ENCODE data around the gene ATAD3C. TPM values are rescaled to one million over a fixed set of nuclear protein-coding genes. Genes with fewer than 3 reads are reported as not detected.
"Not testable (repeated sequence)": the region's sequence is repeated elsewhere in the genome, so short reads cannot be mapped to it uniquely, and the experiment has no call there.

Gene ATAD3C
- polyA plus RNA-seq, 4 donors, result 2.6 to 3.7 (median 2.9) TPM

DNA sequence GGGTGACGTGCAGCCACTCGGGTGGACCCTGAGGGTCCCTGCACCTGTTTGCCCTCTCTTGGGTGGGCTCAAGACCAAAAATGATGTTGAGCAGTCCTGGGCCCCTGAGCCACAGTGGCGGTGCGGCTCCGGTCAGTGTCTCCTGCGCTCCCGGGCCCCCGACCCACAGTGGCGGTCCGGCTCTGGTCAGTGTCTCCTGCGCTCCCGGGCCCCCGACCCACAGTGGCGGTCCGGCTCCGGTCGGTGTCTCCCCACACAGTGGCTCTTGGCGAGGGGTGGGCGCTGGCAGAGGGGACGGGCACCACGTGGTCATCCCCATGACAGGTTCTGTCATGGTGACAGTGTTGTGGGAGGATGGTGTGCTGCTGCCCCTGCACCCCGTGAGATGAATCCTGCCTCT lies 44.8 kb downstream of the ATAD3C start:
- DNase-seq (ENCODE audit: low read depth in 4 of 4, low spot score in 2 of 4), result not testable (repeated sequence)

DNA sequence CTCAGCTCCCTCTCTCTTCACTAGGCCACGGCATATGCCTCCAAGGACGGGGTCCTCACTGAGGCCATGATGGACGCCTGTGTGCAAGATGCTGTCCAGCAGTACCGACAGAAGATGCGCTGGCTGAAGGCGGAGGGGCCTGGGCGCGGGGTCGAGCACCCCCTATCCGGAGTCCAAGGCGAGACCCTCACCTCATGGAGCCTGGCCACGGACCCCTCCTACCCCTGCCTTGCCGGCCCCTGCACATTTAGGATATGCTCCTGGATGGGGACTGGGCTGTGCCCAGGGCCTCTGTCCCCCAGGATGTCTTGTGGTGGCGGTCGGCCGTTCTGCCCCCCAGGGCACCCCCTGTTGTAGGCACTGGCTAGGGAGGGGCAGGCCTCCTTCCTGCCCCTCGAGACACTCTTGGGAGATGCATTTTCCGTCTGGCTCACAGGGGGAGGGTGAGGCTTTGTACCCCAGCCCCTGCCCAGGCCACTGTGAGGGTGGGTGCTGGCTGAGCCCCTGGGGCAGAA lies 46.0 kb downstream of the ATAD3C start:
- not testable (repeated sequence) for DNase-seq (ENCODE audit: low read depth in 4 of 4, low spot score in 2 of 4)

DNA sequence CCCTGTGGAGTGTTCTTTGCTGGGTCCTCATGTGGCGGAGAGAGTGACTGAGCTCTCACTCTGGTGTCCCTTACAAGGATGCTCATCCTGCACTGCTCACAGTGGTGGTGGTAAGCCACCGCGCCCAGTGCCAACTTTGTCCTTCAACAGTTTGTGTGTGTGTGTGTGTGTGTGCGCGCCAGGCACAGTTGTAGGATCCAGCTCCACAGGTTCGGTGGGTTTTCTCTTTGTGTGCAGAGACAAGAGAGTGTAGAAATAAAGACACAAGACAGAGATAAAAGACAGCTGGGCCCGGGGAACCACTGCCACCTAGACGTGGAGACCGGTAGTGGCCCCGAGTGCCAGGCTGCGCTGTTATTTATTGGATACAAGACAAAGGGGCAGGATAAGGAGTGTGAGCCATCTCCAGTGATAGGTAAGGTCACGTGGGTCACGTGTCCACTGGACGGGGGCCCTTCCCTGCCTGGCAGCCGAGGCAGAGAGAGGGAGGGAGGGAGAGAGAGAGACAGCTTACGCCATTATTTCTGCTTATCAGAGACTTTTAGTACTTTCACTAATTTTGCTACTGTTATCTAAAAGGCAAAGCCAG lies 55.4 kb downstream of the ATAD3C start:
- DNase-seq (ENCODE audit: low read depth in 4 of 4, low spot score in 2 of 4), result peak in 2 of 4 donors; percentile 34 to 36

DNA sequence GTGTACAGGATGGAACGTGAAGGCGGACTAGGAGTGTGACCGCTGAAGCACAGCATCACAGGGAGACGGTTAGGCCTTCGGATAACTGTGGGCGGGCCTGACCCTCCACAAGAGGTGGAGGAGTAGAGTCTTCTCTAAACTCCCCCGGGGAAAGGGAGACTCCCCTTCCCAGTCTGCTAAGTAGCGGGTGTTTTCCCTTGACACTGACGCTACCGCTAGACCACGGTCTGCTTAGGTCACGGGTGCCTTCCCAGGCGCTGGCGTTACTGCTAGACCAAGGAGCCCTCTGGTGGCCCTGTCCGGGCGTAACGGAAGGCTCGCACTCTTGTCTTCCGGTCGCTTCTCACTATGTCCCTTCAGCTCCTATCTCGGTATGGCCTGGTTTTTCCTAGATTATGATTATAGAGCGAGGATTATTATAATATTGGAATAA lies 55.9 kb downstream of the ATAD3C start:
- not testable (repeated sequence) for DNase-seq (ENCODE audit: low read depth in 4 of 4, low spot score in 2 of 4)

DNA sequence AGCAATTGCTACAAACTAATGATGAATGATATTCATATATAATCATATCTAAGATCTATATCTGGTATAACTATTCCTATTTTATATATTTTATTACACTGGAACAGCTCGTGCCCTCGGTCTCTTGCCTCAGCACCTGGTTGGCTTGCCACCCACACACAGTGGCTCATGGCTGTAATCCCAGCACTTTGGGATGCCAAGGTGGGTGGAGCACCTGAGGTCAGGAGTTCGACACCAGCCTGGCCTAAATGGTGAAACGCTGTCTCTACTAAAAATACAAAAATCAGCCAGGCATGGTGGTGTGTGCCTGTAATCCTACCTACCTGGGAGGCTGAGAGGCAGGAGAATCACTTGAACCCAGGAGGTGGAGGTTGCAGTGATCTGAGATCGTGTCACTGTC lies 56.3 kb downstream of the ATAD3C start:
- not testable (repeated sequence) for DNase-seq (ENCODE audit: low read depth in 4 of 4, low spot score in 2 of 4)

DNA sequence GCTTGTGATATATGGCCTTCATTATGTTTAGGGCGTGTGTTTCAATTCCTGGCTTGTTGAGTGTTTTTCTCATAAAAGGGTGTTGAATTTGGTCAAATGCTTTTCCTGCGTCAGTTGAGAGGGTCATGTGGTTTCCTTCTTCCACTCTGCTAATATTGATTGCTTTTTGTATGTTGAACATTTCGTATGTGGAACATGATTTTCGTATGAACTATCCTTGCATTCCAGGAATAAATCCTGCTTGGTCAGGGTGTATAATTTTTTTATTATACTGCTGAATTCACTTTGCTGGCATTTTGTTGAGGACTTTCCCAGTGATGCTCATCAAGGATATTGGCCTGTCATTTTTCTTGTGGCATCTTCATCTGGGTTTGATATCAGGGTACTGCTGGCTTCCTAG lies 57.8 kb downstream of the ATAD3C start:
- no peak for DNase-seq (ENCODE audit: low read depth in 4 of 4, low spot score in 2 of 4)

DNA sequence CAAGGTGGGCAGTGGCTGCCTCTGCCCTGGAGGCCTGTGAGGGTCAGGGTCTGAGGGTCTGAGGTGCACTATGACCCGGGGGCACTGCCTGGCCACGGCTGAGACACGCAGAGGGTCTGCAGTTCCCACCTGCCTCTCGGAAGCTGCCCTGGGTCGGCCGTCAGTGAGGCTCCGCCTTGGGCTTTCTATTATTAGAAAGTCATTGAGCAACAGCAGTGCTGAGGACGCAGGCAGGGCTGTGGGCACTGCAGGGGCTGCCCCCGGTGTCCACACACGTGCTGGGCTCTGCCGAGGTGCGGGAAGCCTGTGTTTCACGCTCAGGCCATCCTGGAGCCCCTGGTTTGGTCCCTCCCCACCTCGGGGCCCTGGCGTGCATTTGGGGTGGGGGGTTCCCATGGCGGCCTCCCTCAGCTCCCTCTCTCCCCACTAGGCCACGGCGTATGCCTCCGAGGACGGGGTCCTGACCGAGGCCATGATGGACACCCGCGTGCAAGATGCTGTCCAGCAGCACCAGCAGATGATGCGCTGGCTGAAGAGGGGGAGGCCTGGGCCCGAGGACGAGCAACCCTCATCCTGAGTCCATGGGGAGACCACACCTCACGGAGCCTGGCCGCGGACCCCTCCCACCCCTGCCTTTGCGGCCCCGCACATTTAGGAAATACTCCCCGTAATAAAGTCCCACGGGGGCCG lies 59.4 kb downstream of the ATAD3C start:
- not testable (repeated sequence) for DNase-seq (ENCODE audit: low read depth in 4 of 4, low spot score in 2 of 4)

DNA sequence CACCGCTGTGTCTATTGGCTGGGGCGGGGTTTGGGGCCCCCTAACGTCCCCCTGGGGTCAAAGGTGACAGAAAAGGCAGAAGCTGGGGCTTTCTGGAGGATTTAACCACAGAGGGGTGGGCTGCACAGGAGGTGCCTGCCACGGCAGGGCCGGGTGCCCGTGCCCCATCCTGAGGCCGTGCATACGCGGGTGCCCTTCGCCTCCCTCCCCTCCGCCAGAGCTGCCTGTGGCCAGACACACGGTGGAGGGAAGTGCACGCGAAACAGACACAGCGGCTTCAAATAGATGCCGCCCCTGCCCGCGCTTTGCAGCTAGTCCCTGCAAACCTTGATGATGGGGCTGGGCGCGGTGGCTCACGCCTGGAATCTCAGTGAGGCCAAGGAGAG lies 60.0 kb downstream of the ATAD3C start:
- DNase-seq (ENCODE audit: low read depth in 4 of 4, low spot score in 2 of 4), result not testable (repeated sequence)

DNA sequence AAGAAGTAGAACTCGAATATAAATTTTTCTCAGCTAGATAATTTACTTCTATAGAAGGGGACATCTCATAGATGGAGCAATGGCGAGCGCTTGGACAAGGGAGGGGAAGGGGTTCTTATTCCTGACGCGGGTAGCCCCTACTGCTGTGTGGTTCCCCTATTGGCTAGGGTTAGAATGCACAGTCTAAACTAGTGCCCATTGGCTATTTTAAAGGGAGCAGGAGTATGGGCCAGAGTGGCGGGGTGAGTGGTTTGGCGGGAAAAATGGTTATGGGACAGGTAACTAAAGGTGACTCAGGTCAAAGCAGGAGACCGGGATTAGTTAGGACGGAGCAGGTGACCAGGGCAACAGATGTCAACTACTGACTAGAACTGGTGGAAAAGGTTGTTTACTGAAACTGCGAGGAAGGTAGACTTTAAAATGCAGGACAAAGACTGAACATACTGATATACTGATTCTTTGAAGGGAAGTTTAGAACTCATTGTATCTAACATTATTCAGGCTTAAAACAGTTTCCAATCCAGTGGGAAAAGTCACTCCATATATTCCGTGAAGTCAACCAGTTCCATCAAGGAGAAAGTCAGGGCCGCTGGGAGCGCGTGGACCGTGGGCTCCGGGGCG lies 61.5 kb downstream of the ATAD3C start:
- peak in 1 of 4 donors; percentile 1 for DNase-seq (ENCODE audit: low read depth in 4 of 4, low spot score in 2 of 4)

DNA sequence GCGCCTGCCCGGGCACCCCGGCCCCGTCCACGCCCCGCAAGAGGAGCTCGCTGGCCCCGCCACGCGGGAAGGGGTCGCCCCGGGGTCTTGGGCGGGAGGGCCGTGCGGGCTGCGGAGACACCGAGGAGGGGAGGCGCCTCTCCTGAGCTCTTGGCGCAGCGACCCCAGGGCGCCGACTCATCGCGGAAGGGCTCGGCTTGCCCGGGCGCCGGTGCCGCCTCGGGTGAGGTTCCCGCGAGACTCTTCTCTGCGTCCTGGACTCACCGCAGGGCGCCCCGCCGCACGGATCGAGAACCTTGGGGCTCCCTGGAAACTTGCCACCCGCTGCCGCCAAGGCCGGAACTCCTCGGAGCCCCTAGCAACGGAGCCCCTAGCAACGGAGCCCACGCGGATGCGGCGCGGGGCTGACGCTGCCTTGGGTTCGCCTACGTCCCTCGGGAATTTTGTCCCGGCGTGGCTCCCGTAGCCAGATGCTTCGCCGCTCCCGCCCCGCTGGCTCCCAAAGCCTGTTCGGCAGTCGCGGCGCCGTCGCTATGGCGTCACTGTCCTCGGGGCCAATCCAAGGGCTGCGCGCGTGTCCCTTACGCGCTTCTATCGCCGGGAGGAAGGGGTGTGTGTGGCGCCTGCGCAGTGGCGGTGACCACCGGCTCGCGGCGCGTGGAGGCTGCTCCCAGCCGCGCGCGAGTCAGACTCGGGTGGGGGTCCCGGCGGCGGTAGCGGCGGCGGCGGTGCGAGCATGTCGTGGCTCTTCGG lies 62.2 kb downstream of the ATAD3C start, which contains the start of gene ATAD3A:
Gene ATAD3A (plus strand): TSS at position 630 of the 753 bp plus-strand sequence. CDS start 107 bp downstream, at position 737.
- DNase-seq (ENCODE audit: low read depth in 4 of 4, low spot score in 2 of 4), result peak; percentile 85 to 97 (median 95)

DNA sequence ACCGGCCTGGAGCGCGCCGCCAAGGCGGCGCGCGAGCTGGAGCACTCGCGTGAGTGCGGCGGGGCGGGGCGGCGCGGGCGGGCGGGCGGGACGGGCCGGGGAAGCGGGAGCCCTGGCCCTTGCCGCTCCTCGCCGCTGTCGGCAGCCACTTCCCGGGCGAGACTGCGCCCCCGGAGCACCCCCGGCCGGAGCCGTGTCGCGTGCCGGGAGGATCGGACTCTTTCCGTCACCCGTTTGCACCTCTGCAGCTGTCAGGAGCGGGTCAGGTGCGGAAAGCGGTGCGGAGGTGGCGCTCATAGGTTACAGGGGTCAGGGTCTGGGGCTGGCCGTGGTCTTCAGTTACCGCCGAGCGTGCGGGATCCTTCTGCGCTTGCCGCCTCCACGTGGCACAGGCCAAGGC lies 62.9 kb downstream of the ATAD3C start:
- DNase-seq (ENCODE audit: low read depth in 4 of 4, low spot score in 2 of 4), result not testable (repeated sequence)

DNA sequence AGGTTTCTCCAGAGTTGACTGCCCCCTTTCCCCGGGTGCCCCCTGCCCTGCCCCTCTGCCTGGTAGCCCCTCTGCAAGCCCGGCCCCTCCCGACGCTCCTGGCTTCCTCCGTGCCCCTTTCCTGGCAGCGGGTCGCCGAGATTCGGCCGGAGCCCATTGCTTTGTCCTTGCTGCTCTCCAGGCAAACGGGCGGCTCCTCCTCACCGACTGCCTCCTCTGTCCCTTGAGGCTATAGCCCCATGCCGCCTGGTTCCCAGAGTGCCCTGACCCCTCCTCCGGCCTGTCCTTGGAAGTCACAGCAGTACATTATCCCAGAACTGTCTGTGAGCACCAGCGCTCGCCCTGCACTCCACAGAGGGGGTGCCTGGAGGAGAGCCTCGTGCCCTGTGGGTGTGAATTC lies 64.2 kb downstream of the ATAD3C start:
- not testable (repeated sequence) for DNase-seq (ENCODE audit: low read depth in 4 of 4, low spot score in 2 of 4)

DNA sequence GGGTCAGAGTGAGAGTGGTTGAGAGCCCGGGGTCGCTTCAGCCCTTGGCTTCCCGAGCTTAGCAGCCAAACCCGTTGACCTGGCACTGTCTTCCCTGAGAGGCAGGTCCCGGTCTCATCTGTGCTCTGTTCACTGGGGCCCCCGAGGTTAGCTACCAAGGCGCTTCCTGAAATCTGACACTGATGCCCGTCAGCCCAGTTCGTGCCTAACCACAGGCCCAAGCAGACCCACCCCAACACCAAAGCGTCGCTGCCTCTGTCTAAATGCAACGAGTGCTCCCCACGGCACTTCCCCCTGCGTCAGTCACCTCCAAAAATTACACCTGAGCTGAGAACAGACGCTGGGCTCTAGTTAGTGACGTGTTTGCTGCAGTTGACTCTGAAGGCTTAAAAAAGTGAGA lies 64.9 kb downstream of the ATAD3C start:
- not testable (repeated sequence) for DNase-seq (ENCODE audit: low read depth in 4 of 4, low spot score in 2 of 4)

DNA sequence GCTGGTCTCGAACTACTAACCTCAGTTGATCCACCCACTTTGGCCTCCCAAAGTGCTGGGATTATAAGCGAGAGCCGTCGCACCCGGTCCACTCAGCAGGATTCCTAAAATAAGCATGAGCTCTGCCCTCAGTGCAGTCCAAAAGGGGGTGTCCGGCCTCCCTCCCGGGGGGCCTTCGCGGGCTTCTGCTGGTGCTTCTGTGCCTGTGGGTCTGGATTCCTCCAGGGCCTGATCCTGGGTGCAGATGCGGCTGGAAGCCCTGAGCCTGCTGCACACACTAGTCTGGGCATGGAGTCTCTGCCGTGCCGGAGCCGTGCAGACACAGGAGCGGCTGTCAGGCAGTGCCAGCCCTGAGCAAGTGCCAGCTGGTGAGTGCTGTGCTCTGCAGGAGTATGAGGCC lies 67.4 kb downstream of the ATAD3C start:
- not testable (repeated sequence) for DNase-seq (ENCODE audit: low read depth in 4 of 4, low spot score in 2 of 4)

DNA sequence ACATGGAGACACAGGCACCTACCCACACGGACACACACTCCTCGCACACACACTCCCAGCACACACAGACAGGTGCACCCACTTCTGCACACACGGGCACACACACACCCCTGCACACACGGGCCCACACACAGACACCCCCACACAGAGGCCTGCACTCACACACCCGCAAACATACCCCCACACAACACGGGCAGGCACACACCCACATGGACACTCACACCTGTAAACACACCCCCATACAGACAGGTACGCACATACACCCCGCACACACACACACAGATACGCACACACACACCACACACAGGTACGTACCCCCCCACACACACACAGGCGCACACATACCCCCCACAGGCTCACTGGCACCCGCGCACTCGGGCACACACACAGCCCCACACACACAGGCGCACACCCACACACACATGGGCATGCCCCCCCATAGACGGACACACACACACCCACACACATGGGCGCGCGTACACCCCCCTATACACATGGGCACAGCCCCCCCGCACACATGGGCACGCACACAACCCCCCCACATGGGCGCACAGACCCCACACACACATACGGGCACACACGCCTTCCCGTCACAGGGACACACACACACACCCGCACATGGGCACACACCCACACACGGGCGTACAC lies 68.6 kb downstream of the ATAD3C start:
- DNase-seq (ENCODE audit: low read depth in 4 of 4, low spot score in 2 of 4), result no peak

DNA sequence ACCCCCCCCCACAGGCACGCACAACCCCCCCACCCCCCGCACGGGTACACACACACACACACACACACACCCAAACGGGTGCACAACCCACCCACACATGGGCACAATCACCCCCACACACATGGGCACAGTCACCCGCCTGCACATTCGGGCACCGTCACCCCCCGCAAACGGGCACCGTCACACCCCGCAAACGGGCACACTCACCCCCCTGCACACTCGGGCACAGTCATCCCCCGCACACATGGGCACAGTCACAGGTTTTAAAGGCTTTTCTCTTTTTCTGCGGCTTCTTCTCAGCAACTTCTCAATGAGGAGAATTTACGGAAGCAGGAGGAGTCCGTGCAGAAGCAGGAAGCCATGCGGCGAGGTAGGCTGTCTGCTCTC lies 69.1 kb downstream of the ATAD3C start:
- DNase-seq (ENCODE audit: low read depth in 4 of 4, low spot score in 2 of 4), result not testable (repeated sequence)

Data from left renal cortex interstitium (tissue), 4 donors.